Astrocyte (in vitro differentiated cells and primary cell): ENCODE results near the gene TTBK1.

Source experiments
- EZH2 ChIP-seq: IDR thresholded peaks from 2 replicates; pipeline ENCODE4 v1.6.1; 2012; ENCODE audit warnings: mild to moderate bottlenecking, low read length, inconsistent platforms; ENCODE audit not compliant: insufficient read depth
- TF ChIP-seq, protein P1 (sequence below): IDR thresholded peaks from 2 replicates; pipeline ENCODE4 v1.5.1; 2011; ENCODE audit warnings: low read depth, mild to moderate bottlenecking, inconsistent platforms, low read length, moderate library complexity; ENCODE audit not compliant: insufficient read depth

DNA sequence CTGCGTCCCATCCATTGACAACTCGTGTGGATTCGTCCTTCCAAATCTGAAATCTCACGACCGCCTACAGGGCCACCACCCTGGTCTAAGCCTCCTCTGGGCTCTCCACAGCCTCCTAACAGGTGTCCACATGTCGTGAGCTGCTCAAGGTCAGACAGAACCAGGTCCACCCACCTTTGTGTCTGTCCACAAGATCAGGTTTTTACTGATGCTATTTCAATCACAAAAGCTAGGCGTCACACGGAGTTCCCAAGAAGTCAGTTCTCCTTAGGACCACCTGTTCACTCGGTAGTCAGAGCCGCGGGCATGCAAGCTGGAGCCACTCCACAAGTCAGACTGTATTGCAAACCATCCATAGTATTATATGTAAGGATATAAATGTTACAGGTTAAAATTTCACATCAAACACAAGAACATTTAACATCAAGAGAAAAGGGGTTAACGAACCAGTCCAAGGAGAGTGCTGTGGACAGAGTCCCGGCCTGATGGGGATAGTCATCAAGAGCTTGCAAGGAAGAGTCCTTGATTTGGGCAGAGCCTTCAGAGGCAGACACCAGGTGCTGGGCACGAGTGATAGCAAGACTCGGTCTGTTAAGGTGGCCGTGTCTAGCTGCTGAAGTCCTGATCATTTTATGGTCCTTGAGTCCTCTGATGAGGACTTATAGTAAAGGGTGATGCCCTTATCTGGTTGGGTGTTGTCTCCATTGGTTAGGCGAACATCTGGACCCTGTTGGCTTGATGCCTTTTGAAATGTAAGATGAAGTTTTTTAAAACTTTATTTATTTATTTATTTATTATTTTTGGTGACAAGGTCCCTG lies 13.3 kb upstream of the TTBK1 start:
- TF ChIP-seq, protein P1, sequence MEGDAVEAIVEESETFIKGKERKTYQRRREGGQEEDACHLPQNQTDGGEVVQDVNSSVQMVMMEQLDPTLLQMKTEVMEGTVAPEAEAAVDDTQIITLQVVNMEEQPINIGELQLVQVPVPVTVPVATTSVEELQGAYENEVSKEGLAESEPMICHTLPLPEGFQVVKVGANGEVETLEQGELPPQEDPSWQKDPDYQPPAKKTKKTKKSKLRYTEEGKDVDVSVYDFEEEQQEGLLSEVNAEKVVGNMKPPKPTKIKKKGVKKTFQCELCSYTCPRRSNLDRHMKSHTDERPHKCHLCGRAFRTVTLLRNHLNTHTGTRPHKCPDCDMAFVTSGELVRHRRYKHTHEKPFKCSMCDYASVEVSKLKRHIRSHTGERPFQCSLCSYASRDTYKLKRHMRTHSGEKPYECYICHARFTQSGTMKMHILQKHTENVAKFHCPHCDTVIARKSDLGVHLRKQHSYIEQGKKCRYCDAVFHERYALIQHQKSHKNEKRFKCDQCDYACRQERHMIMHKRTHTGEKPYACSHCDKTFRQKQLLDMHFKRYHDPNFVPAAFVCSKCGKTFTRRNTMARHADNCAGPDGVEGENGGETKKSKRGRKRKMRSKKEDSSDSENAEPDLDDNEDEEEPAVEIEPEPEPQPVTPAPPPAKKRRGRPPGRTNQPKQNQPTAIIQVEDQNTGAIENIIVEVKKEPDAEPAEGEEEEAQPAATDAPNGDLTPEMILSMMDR = no peak
- TF ChIP-seq EZH2 = no peak
